CD14-positive monocyte (primary cell): Measurements from ENCODE around the gene ZNF500. TPM values are rescaled to one million over a fixed set of nuclear protein-coding genes. Genes with fewer than 3 reads are reported as not detected.

Experiments
- DNase-seq, 3 donors: peaks; one replicate each; pipeline ENCODE4 v3.0.0-alpha.2; 2011 to 2022
- H2AFZ ChIP-seq: 2 replicates; pipeline ENCODE4 v1.6.0; 2012; ENCODE audit warnings: mild to moderate bottlenecking, low read depth, low read length, inconsistent platforms; ENCODE audit not compliant: insufficient read depth, poor library complexity, severe bottlenecking
- H3K27ac ChIP-seq, 2 donors: 1 replicate in 1 of 2; 2 replicates in 1 of 2; pipeline ENCODE4 v1.5.1; 2012 to 2013; ENCODE audit warnings: low read length in 2 of 2, control low read depth in 1 of 2, inconsistent platforms in 1 of 2, low read depth in 1 of 2, mild to moderate bottlenecking in 1 of 2
- H3K27me3 ChIP-seq, 2 donors: one replicate each; pipeline versions ENCODE4 v1.6.0 to v1.6.1; 2011 to 2013; ENCODE audit warnings: low read length in 2 of 2; ENCODE audit not compliant: control insufficient read depth in 2 of 2, insufficient read depth in 2 of 2
- H3K36me3 ChIP-seq, 2 donors: replicated peaks in 1 of 2; 1 replicate in 1 of 2; 2 replicates in 1 of 2; pipeline versions ENCODE4 v1.5.1 to v1.6.1; 2012 to 2013; ENCODE audit warnings: low read length in 2 of 2, control low read depth in 1 of 2, inconsistent platforms in 1 of 2, mild to moderate bottlenecking in 1 of 2; ENCODE audit not compliant: insufficient read depth in 2 of 2, control insufficient read depth in 1 of 2
- H3K4me1 ChIP-seq, 2 donors: 1 replicate in 1 of 2; 2 replicates in 1 of 2; pipeline versions ENCODE4 v1.5.1 to v1.6.1; 2012 to 2013; ENCODE audit warnings: low read length in 2 of 2, control low read depth in 1 of 2, inconsistent platforms in 1 of 2, mild to moderate bottlenecking in 1 of 2, moderate library complexity in 1 of 2; ENCODE audit not compliant: insufficient read depth in 2 of 2, control insufficient read depth in 1 of 2
- H3K4me2 ChIP-seq: replicated peaks from 2 replicates; pipeline ENCODE3; 2012; ENCODE audit warnings: low read length, moderate library complexity, mild to moderate bottlenecking; ENCODE audit not compliant: poor library complexity, severe bottlenecking; ENCODE audit errors: extremely low read depth
- H3K4me3 ChIP-seq, 3 experiments: fragments of 200-600 bp in 1 of 3; sonication (generic) in 1 of 3; replicated peaks in 1 of 3; 1 replicate in 2 of 3; 2 replicates in 1 of 3; pipeline ENCODE4 v1.5.1; 2011 to 2013; ENCODE audit warnings: low read length in 3 of 3, mild to moderate bottlenecking in 3 of 3, control low read depth in 2 of 3, low read depth in 2 of 3, inconsistent platforms in 1 of 3, moderate library complexity in 1 of 3
- H3K79me2 ChIP-seq: 2 replicates; pipeline ENCODE4 v1.6.0; 2012; ENCODE audit warnings: mild to moderate bottlenecking, control low read depth, inconsistent platforms, low read length, moderate library complexity; ENCODE audit not compliant: insufficient read depth
- H3K9ac ChIP-seq: 2 replicates; pipeline ENCODE4 v1.6.0; 2017; ENCODE audit warnings: low read length, mild to moderate bottlenecking; ENCODE audit not compliant: insufficient read depth, poor library complexity, severe bottlenecking
- H3K9me3 ChIP-seq, 2 donors: replicated peaks in 1 of 2; 1 replicate in 1 of 2; 2 replicates in 1 of 2; pipeline versions ENCODE4 v1.5.1 to v1.6.1; 2012 to 2013; ENCODE audit warnings: low read length in 2 of 2, control low read depth in 1 of 2; ENCODE audit not compliant: control insufficient read depth in 1 of 2, insufficient read depth in 1 of 2
- H4K20me1 ChIP-seq: 2 replicates; pipeline ENCODE4 v1.6.0; 2012; ENCODE audit warnings: mild to moderate bottlenecking, low read length, control low read depth, moderate library complexity; ENCODE audit not compliant: insufficient read depth
- H3K27ac Mint-ChIP-seq, 7 donors: one replicate each; pipeline ENCODE4 v1.8.0; 2020; ENCODE audit warnings: mild to moderate bottlenecking in 7 of 7, mixed read lengths in 7 of 7, moderate library complexity in 6 of 7, inconsistent platforms in 2 of 7
- H3K27me3 Mint-ChIP-seq, 3 donors: one replicate each; pipeline ENCODE4 v1.8.0; 2021 to 2022; ENCODE audit warnings: low read depth in 3 of 3, mild to moderate bottlenecking in 3 of 3, mixed read lengths in 3 of 3, moderate library complexity in 3 of 3, inconsistent platforms in 1 of 3
- H3K36me3 Mint-ChIP-seq, 2 donors: one replicate each; pipeline ENCODE4 v1.8.0; 2020; ENCODE audit warnings: mixed read lengths in 2 of 2, inconsistent platforms in 1 of 2, mild to moderate bottlenecking in 1 of 2
- H3K4me1 Mint-ChIP-seq: one replicate; pipeline ENCODE4 v1.8.0; 2020; ENCODE audit warnings: mild to moderate bottlenecking, mixed read lengths
- H3K4me3 Mint-ChIP-seq, 2 donors: one replicate each; pipeline ENCODE4 v1.8.0; 2020; ENCODE audit warnings: mild to moderate bottlenecking in 2 of 2, mixed read lengths in 2 of 2, moderate library complexity in 1 of 2
- H3K9me3 Mint-ChIP-seq, 7 donors: one replicate each; pipeline ENCODE4 v1.8.0; 2020 to 2022; ENCODE audit warnings: mixed read lengths in 7 of 7, mild to moderate bottlenecking in 6 of 7, moderate library complexity in 6 of 7, inconsistent platforms in 2 of 7
- CTCF ChIP-seq: fragments of 200-600 bp; IDR thresholded peaks from one replicate; pipeline ENCODE4 v1.8.0; 2022; ENCODE audit warnings: antibody characterized with exemption, mild to moderate bottlenecking
- WGBS: methylation state at CpG from one replicate; pipeline ENCODE4 v1.1.5; 2013; ENCODE audit warnings: missing lambda C conversion rate; ENCODE audit not compliant: insufficient coverage; 5-methylcytosine and 5-hydroxymethylcytosine counted together
- intact Hi-C, 2 donors: fragments of 100-400 bp; cut with micrococcal nuclease; formaldehyde crosslinking; loops; one replicate each; pipeline versions ENCODE4 v1.15.0 to v1.15.1; 2023
- polyA plus RNA-seq, 3 donors: library from polyadenylated mRNA; depleted of rRNA in 1 of 3; unstranded in 2 of 3; stranded (reverse) in 1 of 3; fragments of 300-500 nt in 2 of 3; fragments of >200 nt in 1 of 3; fragmentation: Illumina TruSeq in 2 of 3; gene quantifications; 1 replicate in 2 of 3; 2 replicates in 1 of 3; pipeline ENCODE4 v1.2.3, GENCODE V29; 2012 to 2021

Gene ZNF500
- polyA plus RNA-seq, 3 donors, result 2.4 to 5.6 (median 5.2) TPM

DNA sequence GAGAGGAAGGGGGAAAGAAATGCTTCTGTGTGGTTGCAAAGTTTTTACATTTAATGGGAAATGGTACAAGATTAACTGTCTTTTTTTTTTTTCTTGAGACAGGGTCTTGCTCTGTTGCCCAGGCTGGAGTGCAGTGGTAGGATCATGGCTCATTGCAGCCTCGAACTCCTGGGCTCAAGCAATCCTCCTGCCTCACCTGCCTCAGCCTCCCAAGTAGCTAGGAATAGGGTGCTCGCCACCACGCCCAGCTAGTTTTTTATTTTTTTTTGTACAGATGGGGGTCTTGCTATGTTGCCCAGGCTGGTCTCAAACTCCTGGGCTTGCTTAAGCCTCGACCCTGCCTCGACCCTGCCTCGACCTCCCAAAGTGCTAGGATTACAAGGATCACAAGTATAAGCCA, 39.3 kb upstream of the ZNF500 start:
- peaks cover 51 to 65% of the 10 kb centered on the region in 2 donors for H3K36me3 ChIP-seq

GRCh38 chr16:4805231-4805630, 38.3 kb upstream of the ZNF500 start:
- intact Hi-C loops, result no loop called here
- no peaks in the 10 kb centered on the region for H3K27me3 ChIP-seq
- Mint-ChIP-seq H3K27me3 (peaks cover 0 to 2% (median 0%) of the 10 kb centered on the region in 3 donors), H3K27ac (peak overlapping the region in 6 of 7 donors; percentile 1 to 97 (median 76)), H3K9me3 (peaks cover 0 to under 1% (median 0%) of the 10 kb centered on the region in 7 donors), H3K4me3 (no peak overlapping the region), H3K36me3 (peaks cover 31 to 62% of the 10 kb centered on the region in 2 donors), H3K4me1 (peaks cover 37% of the 10 kb centered on the region)
- H3K9ac ChIP-seq, result no peak overlapping the region
- 95% methylated on average over 8 of the region's 11 CpGs for WGBS
- no peaks in the 10 kb centered on the region for H3K9me3 ChIP-seq
- H3K4me3 ChIP-seq, result no peak overlapping the region
- no peaks in the 10 kb centered on the region for H4K20me1 ChIP-seq
- peak overlapping the region in 1 of 2 donors; percentile 86 for H3K27ac ChIP-seq
- H3K36me3 ChIP-seq, result peaks cover 44 to 56% of the 10 kb centered on the region in 2 donors
- no peak for DNase-seq
- H3K4me1 ChIP-seq, result peaks cover 35 to 41% of the 10 kb centered on the region in 2 donors
- no peak overlapping the region for H2AFZ ChIP-seq
- TF ChIP-seq CTCF, result no peak
- H3K79me2 ChIP-seq, result peaks cover 23% of the 10 kb centered on the region
- no peak overlapping the region for H3K4me2 ChIP-seq

More for the DNA sequence above, 39.3 kb upstream of the ZNF500 start:
- Mint-ChIP-seq H3K4me1 (peaks cover 26% of the 10 kb centered on the region), H3K9me3 (peaks cover 0 to 1% (median 0%) of the 10 kb centered on the region in 7 donors), H3K27me3 (peaks cover 0 to 4% (median 0%) of the 10 kb centered on the region in 3 donors), H3K27ac (peak overlapping the region in 4 of 7 donors; percentile 24 to 82 (median 34)), H3K36me3 (peaks cover 41 to 70% of the 10 kb centered on the region in 2 donors), H3K4me3 (no peak overlapping the region)
- Histone ChIP-seq H3K27me3 (no peaks in the 10 kb centered on the region), H3K79me2 (peaks cover 14% of the 10 kb centered on the region), H3K4me3 (no peak overlapping the region), H4K20me1 (no peaks in the 10 kb centered on the region), H3K9me3 (no peaks in the 10 kb centered on the region), H3K9ac (no peak overlapping the region), H3K4me2 (no peak overlapping the region), H3K27ac (no peak overlapping the region), H2AFZ (no peak overlapping the region), H3K4me1 (peaks cover 25 to 30% of the 10 kb centered on the region in 2 donors)
- intact Hi-C loops, result no loop called here
- 100% methylated on average over 4 of the region's 6 CpGs for WGBS
- no peak for TF ChIP-seq CTCF
- DNase-seq, result no peak
